ENCODE results near the gene DGKQ.

DGKQ gene

DNA sequence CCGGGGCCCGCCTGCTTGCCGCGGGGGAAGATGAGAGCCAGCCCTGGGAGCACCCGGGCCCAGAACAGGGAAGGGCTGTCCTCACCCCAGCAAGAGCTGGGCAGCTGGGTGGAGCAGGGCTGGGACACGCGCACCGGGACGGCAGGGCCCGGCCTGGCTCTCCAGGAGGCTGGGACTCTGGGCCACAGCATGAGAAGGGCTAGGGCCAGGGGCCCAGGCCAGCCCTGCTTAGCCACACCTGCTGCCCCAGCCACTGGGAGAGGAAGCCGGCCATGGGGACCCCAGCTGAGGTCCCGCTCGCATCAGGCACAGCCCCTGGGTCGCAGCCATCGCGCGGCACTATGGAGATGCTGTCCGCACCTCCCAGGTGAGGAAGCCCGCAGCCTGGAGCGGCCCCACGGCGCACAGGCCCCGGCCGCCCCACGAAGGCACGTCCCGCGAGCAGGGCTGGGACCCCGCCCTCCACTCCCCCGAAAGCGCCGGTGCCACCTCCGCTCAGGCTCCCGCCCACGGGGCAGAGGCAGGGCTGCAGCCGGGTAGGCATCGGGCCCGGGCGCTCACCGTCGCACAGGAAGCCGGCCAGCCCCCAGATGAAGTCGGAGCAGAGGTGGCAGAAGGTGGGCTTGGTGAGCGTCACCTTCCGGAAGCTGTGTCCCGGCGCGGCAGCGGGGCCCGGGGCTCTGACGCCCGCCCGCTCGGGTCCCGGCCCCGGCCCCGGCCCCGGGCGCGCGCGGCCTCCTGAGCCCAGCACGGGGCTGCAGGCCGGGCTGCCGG, 531 bp downstream of the DGKQ start:
- no peak for DNase-seq

DNA sequence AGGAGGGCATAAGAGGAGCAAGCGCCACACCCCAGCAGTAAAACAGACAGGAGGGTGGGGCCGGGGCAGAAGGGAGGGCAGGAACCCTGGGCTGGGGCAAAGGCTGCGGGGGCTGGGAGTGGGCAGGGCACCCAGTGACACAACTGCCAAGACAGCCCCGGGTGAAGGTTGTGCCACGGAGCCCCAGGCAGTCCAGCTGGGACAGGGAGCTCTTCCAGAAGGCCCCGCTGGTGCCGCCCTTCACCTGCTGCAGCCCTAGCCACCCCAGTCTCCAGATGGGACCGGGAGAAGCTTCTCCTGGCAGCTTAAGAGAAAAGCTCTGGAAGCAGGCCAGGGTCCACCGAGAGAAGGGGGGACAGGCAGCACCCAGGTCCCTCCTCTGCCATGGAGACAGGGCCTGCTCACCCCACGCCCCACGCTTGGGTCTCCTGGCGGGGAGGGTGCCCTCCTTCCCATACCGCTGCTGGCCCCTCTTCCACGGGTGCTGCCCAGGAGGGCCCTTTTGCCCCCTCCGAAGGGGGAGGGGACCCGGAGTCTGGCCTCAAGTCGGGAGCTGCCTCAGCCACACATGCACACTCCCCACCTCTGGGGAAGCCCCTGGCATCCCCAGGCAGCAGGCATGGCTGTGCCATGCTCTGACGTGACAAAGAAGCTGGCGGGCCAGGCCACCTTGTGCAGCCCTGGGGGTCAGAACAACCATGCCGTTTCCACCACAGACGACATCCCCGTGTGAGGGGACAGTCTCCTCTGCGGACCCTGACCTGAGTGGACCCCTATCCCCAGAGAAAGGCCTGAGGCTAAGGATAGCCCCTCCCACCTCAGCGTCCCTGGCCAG, 1.5 kb downstream of the DGKQ start:
- DNase-seq = no peak

DNA sequence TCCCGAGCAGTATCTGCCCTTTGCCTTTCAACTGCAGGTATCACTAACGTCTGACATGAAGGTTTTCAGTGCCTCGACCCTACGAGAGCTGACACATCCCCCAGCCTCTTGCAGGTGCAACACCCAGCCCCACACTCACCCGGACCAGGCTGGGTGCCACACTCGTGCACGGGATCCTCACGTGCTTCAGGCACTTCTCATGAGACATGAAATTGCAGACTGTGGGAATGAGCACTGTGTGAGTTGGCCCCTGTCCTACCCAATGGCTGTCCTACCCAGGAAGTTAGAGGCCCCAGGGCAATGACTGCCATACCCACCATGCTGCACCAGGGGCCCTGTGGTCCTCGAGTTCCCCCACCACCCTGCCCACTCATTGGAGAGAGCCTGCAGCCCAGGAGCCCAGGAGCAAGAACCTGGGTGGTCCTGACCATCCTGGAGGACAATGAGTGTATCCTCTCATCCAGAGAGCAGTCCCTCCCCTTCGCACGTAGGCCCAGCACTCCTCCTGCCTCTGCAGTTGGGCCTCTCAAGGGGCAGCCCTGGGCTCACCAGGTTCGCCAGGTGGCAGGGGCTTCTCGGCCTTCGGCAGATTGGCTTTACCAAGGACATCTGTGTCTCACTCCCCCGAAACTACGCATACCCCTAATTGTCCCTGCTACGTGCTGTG, 2.4 kb downstream of the DGKQ start:
- DNase-seq = no peak

DNA sequence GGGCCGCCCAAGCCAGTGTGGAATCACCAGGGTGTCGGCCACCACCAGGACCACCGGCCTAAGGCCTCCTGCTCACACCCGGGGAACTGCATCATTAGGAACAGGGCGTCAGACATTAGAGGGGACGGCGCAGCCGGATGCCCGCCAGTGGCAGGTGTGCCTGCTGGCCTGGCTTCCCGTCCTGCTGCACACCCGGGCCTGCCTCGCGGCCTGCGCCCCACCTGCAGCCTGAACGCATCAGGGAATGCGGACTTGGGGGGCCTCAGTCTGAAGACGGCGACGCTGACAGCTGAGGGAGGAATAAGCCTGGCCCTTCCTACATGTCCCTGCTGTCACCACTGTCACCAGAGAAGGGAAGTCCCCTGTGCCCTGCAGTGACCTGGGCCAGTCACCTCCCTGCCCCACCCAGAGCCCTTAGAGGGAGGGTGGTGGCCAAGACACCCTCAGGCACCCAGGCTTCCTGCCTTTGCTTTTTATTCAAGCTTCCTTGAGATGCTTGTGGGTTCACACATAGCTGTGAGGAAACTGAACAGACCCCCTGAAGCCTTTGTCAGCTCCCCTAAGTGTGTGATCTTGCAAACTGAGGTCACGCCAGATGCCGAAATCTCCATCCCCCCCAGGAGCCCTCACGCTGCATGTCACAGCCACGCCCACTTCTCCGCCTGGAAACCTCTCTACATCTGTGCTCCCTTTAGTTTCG, 3.2 kb downstream of the DGKQ start:
- no peak for DNase-seq

DNA sequence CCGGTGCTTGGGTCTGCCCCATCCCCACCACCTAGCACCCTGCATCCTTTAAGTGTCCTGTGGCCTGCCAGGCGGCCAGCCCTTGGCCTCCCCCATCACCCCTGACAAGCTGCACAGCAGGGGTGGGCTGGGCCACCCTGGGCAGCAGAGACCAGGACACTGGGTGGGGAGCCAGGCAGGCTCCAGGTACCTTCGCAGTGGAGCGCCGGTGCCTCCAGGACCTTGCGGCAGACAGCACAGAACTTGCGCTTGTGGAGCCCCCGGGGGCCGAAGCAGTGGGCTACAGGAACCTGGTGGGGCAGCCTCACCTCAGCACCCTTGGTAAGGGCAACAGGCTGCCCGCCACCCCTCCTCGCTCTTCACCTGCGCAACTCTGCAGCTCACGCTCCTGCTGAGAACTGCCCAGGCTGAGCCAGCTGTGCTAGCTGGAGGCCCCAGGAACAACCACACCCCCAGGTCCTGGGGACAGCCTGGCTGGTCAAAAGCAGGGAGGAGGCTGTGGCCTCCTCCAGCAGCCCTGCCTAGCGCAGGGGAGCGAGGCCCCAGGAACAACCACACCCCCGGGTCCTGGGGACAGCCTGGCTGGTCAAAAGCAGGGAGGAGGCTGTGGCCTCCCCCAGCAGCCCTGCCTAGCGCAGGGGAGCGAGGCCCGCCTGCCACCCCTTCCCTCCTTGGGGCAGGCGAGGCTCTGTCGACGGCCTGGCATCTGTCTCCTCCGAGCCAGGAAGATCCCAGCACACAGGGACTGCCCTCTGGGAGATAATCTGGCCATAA, 4.6 kb downstream of the DGKQ start:
- no peak for DNase-seq

DNA sequence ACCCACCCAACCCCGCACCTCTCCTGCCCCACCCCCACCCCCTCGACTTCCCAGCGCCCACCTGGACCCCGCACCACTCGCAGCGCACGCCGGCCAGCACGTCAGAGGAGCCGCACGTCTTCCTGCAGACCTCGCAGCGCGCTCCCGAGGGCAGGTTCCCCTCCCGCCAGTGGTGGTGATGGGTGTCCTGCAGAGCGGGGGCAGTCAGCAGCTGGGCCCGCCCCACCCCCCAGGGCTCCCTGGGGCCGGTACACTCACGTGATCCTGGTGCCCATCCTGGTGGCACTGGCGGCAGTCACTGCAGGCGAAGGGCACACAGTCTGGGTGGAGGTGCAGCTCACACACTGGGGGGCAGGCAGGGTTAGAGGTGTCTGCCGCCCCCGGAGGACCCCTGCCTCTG, 5.1 kb downstream of the DGKQ start:
- DNase-seq = no peak

DNA sequence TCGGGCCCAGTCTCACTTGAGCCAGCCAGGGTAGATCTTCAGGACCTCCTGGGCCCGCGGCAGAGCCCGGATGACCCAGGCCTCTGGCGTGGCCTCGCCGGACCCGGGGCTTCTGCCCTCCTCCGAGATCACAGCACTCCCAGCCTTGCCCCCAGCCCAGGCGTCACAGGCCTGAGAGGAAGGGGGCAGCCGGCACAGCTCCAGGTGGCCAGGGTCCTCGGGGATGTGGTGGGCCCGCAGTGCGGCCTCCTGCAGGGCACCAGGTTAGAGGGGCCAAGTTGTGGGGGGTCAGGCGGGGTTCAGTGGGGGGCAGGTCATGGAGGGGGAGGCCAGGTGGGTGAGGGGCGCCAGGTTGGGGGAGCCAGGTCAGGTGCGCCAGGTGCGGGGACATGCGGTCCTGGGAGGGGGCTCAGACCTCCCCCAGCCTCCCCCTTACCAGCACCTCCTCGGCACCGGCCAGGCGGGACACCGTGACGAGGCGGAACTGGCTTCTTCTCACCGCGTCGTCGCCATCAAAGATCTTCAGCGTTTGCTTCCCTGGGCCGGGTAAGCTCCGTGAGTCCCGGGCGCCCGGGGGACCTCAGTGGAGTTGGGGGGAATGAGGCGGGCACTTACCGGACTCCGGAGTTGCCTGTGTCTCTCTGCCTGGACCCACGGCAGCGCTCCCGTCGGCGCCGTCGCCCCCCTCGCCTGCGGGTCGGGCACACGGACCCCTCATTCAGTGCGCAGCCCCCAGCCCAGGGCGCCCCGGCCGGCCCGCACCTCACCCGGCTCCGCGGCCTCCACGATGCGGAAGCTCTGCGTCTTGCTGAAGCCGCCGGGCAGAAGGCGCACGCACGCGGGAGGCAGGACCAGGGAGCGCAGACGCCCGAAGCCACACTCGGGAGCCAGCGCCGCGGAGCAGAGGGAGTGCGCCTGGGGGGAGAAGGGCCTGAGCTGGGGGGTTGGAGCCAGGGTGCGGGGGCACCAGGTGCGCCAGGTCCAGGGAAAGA, 6.0 kb downstream of the DGKQ start:
- no peak for DNase-seq

DNA sequence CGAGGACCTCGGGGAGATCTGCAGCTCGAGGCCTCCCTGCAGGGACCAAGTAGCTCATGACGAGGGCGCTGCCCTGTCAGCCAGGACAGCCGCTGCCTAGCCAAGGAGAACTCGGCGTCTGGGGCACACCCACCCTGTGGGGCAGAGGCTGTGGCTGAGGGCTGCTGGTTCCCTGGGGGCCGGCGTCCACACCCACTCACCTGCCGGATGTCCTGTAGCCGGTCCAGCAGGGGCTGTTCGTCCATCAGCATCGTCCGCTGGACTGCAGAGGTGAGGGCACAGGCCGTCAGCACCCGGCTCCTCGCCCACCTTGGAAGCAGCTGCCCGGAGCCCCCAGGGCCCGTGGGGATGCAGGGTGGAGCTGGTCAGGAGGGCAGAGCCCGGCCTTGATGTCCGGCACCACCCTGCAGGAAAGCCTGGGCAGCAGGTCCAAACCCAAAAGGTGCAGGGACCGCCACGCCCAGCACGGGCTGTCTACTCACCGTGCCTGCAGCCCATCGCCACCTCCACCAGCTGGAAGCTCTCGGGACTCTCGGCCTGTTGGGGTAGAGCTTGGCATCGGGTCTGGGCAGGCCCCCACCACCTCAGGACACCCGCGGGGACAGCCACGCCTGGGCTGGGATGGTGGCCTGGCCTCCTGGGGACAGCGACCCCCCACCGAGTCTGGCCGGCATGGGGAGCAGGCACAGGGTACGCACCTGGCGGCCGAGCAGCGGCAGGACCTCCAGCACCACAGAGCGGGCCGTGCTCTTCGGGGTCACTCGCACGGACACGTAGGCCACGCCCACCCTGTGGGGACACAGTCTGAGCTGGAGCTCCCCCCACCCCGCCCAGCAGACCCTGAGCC, 6.9 kb downstream of the DGKQ start:
- no peak for DNase-seq

DNA sequence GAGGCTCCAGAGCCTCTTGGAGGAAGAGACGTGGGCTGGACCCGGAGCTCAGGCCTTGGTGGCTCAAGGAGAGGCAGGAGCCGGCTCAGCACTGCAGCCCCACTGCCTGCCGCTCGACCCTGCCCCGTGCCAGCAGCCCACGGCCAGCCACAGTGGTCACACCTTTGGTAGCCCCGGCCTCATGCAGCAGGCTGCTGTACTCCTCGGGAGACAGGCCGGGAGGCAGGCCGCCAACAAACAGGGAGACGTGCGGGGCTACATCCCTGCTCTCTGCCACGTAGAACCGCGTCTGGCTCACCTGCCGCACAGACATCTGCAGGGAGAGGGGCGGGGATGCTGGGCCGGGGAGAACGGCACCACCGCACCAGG, 7.6 kb downstream of the DGKQ start:
- DNase-seq = no peak

DNA sequence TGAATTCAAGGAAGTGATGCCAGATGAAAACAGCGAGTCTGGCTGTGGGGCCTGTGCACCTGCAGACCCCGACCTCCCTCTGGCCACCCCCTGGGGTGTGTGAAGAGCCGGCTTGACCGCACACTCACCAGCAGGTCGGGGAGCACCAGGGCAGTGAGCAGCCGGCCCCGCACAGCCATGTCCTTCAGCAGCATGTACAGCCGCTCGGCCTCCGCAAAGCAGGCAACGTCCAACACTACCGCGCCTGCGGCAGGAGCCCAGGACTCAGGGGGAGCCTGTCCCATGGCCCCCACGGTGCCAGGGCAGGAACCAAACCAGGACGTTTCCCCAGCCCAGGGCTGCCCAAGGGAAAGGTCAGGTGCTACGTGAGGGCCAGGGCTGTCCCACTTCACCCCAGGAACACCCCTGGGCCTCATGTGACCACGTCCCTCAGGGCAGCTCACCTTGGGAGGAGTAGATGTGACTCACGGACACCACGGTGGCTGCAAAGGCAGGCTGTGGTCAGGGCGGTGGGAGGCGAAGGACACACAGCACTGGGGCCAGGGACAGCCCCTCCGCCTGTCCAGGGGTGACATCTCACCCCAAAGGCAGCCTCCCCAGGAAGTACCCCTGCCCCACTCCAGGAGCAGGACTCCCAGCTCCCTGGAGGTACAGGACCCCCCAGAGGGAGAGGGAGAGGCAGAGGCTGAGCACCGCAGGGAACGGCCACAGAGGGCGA, 8.2 kb downstream of the DGKQ start:
- no peak for DNase-seq

DNA sequence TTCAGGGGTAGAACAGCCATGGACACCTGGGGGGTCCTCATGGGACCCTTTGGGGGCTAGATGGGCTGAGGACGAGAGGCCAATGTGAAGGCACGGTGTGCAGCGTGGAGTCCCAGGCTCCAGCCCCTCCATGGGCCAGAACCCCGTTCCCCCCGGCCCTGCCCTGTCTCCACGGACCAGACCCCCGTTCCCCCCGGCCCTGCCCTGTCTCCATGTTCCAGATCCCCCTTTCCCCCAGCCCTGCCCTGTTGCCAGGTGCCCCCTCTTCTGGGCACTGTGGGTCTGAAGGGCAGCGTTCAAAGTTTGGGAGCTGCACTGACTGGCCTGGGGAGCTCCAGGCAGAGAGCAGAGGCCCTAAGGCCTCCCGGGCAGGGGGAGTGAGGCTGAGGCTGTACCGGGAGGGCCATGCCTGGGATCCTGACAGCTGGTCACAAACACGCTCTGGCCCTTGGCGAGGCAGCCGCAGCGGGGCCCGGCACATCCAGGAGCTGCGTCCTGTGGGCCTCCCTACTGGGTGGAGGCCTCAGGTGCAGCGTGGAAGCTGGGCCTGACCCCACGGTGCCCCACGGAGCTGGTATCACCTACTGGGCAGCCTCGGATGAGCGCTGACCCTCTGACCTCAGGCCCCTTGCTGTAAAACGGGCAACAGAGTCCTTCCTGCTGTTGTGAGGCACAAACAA, 8.9 kb downstream of the DGKQ start:
- no peak for DNase-seq

DNA sequence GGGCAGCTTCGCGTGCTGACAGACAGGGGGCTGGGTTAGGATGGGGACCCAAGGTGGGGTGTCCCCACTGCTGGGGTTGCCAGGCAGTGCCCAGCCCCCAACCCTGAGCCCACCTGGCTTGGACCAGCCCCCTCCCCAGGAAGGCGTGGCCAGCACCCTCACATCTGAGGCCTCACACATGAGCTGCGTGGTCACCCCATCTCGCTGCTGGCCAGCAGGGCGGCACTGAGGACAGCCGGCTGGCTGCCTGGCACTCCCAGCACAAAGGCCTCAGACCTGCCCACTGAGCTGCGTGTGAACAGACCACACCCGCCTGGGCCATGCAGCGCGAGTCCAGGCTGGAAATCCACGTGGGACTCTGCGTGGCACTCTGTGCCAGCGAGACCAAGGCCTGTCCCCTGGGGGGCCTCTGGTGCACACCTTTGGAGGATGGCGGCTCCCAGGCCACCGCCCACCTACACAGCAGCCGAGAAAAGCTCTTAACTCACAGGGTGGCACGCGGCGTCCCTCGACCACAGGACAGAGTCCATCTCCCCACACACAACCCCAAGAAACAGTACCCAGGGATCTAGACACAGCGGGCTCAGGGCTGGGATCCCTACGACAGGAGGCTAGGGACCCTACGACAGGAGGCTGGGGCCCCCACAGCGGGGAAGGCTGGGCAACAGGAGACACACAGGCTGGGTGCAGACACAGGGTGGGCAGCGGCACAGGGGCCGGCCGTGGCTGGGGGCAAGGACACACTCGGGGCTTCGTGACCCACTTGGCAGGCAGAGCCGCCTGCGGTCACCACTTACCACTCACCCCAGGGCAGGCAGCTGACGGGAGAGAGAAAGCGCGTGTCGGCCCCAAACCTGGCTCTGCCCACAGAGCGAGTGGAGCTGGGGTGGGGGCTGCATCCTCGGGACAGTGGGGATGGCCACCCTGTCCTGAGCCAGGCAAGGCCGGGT, 9.8 kb downstream of the DGKQ start:
- no peak for DNase-seq

DNA sequence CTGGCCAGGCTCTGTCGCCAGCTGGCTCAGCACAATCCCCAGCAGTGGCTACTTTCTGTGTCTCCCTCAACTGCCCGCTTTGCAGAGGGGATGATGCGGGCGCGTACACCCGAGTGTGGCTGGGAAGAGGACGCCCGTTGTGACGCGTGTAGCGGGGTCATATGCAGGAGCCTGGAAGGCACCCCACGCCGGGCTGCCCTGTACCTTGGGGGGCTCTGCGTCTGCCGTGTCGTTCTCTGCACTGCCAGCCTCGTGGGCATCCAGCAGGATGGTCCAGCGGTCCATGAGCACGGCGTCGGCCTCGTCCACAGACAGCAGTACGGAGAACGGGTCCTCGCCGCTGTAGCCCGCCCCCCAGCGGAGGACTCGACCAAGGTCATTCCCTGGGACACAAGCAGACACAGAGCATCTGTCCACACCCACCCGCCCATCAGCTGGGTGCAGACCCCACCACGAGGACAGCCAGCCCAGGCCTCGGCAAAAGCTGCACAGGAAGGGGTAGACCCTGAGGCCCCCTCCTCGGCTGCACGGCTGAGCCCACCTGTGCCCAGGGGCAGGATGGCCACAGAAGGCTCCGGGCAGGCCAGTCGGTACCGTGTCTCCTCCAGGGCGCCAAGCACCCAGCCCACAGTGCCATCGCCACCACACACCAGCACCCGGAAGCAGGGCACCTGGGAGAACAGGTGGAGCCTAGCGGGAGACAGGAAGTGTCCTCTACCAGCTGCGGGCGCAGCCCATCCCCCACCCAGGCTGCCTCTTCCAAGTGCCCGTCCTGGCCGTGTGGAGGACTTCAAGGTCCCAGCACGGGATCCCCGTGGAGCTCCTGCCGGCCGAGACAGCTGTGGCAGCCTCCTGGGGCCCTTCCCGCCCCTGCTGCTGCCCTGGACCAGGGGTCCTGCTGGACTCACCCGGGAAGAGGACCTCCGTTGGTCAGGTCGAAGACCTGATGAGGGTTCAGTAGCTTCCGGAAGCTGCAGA, 10.8 kb downstream of the DGKQ start:
- DNase-seq = no peak

DNA sequence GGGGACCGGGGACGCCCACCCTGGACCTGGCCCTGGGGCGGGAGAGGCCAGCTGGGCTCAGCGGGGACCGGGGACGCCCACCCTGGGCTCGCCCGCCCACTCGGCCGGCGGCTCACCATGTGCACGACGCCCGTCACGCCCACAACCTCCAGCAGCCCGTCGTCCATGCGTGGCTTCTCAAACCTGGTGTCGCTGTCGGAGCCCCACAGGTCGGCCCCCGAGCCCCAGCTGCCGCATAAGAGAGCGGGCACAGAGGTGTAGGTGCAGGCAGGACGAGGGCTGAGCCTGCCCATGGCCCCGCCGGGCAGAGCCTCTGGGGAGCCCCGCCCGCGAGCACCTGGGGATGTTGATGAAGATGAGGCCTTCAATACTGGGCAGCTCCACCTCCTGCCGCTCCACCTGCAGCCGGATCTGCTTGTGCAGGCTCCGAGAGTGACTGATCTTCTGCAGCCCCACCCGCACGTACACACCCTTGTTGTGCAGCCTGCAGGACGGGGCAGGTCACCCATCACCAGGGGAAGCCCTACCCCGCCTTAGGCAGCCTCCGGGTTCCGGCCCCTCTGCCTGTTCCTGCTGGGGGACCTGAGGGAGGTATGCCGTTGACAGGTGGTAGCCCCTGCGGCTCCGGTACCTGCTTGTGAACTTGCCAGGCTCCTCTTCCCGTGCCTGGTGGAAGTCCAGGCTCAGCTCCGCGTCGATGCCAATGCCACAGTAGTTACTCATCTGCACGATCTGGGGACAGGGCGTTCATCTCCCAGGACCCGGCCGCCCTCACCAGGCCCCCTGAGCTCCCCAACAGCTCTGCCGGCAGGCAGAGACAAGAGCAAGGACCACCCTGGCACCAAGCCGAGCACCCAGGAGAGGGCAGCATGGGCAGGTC, 11.8 kb downstream of the DGKQ start:
- no peak for DNase-seq

DNA sequence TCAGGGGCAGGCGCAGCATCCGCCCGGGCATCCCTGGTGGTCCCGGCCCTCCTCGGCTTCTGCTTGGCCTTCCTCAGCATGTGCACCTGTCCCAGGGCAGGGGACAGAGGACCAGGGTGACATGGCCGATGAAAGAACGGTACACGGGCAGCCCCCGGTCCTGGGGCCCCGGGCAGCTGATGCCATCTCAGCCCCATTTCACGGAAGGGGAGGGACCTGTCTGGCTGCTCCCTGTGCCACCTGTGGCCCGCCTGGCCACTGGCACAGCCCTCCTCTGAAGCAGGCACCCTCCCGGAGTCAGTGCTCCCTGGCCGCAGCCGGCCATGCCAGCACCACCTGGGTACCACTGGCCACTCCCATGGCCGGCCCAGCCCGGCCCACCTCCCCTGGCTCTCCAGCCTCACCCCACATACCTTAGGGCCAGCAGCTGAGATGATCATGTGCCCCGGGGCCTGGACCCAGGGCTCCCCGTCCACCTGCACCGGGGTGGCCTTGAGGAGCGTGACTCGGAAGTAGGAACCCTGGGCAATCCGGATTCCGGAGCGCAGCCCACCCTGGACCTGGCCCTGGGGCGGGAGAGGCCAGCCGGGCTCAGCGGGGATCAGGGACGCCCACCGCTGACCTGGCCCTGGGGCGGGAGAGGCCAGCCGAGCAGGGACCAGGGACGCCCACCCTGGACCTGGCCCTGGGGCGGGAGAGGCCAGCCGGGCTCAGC, 12.6 kb downstream of the DGKQ start:
- no peak for DNase-seq

Data from NCI-H446 treated with DMSO at 0.1 percent for 48 hours (cell line).